SK-N-SH treated with all-trans-retinoic acid at 6 μM for 48 hours (cell line): ENCODE measurements around the gene HIPK1.

Source experiments
- ARNTL ChIP-seq: fragments of 450-650 bp; formaldehyde crosslinking; IDR thresholded peaks from 2 replicates; pipeline ENCODE4 v1.5.0; 2020; ENCODE audit warnings: low read depth, mild to moderate bottlenecking, moderate library complexity, borderline replicate concordance
- CREB5 ChIP-seq: fragments of 250-450 bp; sonication (Bioruptor Pico); IDR thresholded peaks from 2 replicates; pipeline ENCODE4 v1.5.1; 2020; ENCODE audit warnings: low read depth, mild to moderate bottlenecking, moderate library complexity
- PATZ1 ChIP-seq: fragments of 250-450 bp; sonication (Bioruptor Pico); IDR thresholded peaks from 2 replicates; pipeline ENCODE4 v1.8.0; 2020; ENCODE audit warnings: mild to moderate bottlenecking, moderate library complexity, borderline replicate concordance
- POU6F1 ChIP-seq: fragments of 250-450 bp; sonication (Bioruptor Pico); IDR thresholded peaks from 2 replicates; pipeline ENCODE4 v1.8.0; 2021; ENCODE audit warnings: low read depth, mild to moderate bottlenecking, moderate library complexity, borderline replicate concordance
- TOX ChIP-seq: fragments of 250-450 bp; sonication (Bioruptor Pico); IDR thresholded peaks from 2 replicates; pipeline ENCODE4 v1.8.0; 2021; ENCODE audit warnings: mild to moderate bottlenecking, moderate library complexity, borderline replicate concordance
- ZNF70 ChIP-seq: fragments of 450-650 bp; formaldehyde crosslinking; IDR thresholded peaks from 2 replicates; pipeline ENCODE4 v1.5.0; 2020; ENCODE audit warnings: mild to moderate bottlenecking, moderate library complexity

GRCh38 chr1:113891631-113892220 is 37.4 kb upstream of the HIPK1 start:
- TF ChIP-seq POU6F1 (no peak), PATZ1 (CRISPR knock-in tag) (no peak), ZNF70 (no peak), TOX (CRISPR knock-in tag) (no peak), CREB5 (CRISPR knock-in tag) (no peak), ARNTL (no peak)
